NOMO-1 treated with DMSO at 0.1 percent for 48 hours (cell line): ENCODE results near the gene LRCH3.

ENCODE experiments used
- DNase-seq: peaks from one replicate; lab custom pipeline; 2025; ENCODE audit not compliant: unreplicated experiment; lab: John Stamatoyannopoulos, UW

The LRCH3 gene

GRCh38 chr3:197833930-197834715 lies 43.1 kb downstream of the LRCH3 start:
- no peak for DNase-seq

GRCh38 chr3:197835509-197835908 lies 44.5 kb downstream of the LRCH3 start:
- DNase-seq, result no peak

GRCh38 chr3:197836244-197836643 lies 45.2 kb downstream of the LRCH3 start:
- no peak for DNase-seq

- no peak for DNase-seq
Observed at GRCh38 chr3:197837282-197837681, 46.2 kb downstream of the LRCH3 start.

- no peak for DNase-seq
Observed at GRCh38 chr3:197841789-197842188, 50.7 kb downstream of the LRCH3 start.

- no peak for DNase-seq
Observed at GRCh38 chr3:197846491-197846890, 55.4 kb downstream of the LRCH3 start.

- peak; percentile 91 for DNase-seq
Observed at GRCh38 chr3:197847866-197848401, 56.9 kb downstream of the LRCH3 start.

GRCh38 chr3:197854596-197855343 lies 63.7 kb downstream of the LRCH3 start:
- DNase-seq, result no peak

- DNase-seq, result no peak
Observed at GRCh38 chr3:197855571-197855970, 64.5 kb downstream of the LRCH3 start.

- no peak for DNase-seq
Observed at GRCh38 chr3:197856199-197856816, 65.3 kb downstream of the LRCH3 start.

GRCh38 chr3:197858133-197858532 lies 67.1 kb downstream of the LRCH3 start:
- no peak for DNase-seq

GRCh38 chr3:197858598-197858997 lies 67.5 kb downstream of the LRCH3 start:
- DNase-seq, result no peak

- DNase-seq, result no peak
Observed at GRCh38 chr3:197866035-197866434, 75.0 kb downstream of the LRCH3 start.

- no peak for DNase-seq
Observed at GRCh38 chr3:197873329-197873728, 82.3 kb downstream of the LRCH3 start.

- no peak for DNase-seq
Observed at GRCh38 chr3:197874064-197874463, 83.0 kb downstream of the LRCH3 start.

- no peak for DNase-seq
Observed at GRCh38 chr3:197874653-197875052, 83.6 kb downstream of the LRCH3 start.

GRCh38 chr3:197877902-197878301 lies 86.8 kb downstream of the LRCH3 start:
- DNase-seq, result no peak

- DNase-seq, result peak; percentile 60
Observed at GRCh38 chr3:197878427-197878826, 87.4 kb downstream of the LRCH3 start.

- DNase-seq, result no peak
Observed at GRCh38 chr3:197880491-197881269, 89.6 kb downstream of the LRCH3 start.

GRCh38 chr3:197881270-197881969 lies 90.4 kb downstream of the LRCH3 start:
- no peak for DNase-seq
